GF-D8 (cell line): ENCODE measurements around the gene MTERF2.

Source experiments
- DNase-seq: peaks from one replicate; lab custom pipeline; 2025; lab: John Stamatoyannopoulos, UW

Gene MTERF2

GRCh38 chr12:106994579-106995220, 7.8 kb upstream of the MTERF2 start:
- DNase-seq, result no peak

DNA sequence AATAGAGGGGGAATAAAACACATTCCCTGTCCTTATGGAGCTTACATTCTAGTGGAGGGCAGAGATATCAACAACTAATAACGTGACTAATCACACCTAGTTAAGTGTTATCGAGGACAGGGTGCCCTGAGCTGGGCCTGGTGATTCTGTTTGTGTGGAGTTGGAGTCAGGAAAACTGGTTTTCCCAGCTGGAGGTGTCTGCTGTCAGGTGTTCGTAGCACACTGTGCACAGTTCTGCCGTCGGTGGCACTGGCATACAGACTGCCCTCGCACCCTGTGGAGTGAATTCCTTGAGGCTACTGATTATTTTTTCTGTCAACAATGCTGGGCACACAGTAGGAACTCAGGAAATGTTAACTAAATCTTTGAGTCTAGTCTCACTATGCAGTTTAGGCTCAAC, 900 bp upstream of the MTERF2 start:
- DNase-seq, result no peak

- DNase-seq, result no peak
Measured at GRCh38 chr12:106986135-106986534, 811 bp downstream of the MTERF2 start.

DNA sequence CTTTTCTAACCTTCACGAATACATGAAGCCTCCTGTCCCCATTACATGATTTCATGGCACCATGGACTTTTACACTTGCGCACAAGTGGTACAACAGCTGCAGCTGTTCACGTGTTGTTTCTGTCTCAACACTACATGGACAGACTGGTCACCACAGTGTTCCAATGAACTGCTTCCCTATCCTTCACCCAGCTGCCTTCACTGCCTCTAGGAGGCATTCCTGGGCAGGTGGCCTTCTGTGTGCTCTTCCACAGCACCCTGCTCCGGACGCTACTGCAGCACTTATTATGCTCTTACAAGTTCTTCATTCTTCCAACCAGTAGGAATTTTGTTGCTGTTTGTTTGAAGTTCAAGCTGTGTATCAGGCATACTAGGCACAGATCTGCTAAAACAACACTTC, 1.5 kb downstream of the MTERF2 start:
- DNase-seq, result no peak

DNA sequence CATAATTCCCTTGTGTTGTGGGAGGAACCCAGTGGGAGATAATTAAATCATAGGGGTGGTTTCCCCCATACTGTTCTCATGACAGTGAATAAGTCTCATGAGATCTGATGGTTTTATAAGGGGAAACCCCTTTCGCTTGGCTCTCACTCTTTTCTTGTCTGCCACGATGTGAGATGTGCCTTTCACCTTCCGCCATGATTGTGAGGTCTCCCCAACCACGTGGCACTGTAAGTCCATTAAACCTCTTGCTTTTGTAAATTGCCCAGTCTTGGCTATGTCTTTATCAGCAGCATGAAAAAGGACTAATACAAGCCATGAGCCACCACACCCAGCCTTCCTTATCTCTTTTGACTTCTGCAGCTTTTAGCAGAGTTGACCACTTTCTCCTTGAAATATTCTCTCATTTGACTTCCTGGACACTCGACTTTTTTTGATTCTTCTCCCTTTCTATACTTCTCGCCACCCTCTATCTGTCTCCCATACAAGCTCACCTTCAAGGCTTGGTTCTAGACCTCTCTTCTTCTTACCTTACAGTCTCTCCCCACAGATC, 2.3 kb downstream of the MTERF2 start:
- DNase-seq, result no peak

GRCh38 chr12:106982229-106982628, 4.7 kb downstream of the MTERF2 start:
- DNase-seq, result no peak

GRCh38 chr12:106981788-106982187, 5.2 kb downstream of the MTERF2 start:
- DNase-seq, result no peak

DNA sequence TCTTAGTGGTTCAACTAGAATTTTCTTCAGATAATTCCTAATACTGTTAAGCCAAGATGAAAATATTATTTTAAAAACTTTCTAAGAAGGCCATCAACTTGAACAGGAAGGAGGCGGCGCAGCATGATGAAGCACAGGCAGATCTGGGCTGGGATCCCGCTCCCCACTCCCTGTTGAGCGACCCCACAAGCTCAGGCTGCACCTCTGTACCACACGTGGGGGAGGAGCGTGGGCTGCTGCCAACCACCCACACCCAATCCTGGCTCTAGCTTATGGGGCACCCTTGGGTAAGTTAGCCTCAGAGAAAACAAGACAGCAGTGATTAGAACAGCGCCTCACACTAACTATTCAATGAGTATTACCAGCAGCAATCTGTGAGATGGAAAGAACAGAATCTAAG, 6.0 kb downstream of the MTERF2 start:
- no peak for DNase-seq

- no peak for DNase-seq
Measured at GRCh38 chr12:106978035-106978800, 8.7 kb downstream of the MTERF2 start.

DNA sequence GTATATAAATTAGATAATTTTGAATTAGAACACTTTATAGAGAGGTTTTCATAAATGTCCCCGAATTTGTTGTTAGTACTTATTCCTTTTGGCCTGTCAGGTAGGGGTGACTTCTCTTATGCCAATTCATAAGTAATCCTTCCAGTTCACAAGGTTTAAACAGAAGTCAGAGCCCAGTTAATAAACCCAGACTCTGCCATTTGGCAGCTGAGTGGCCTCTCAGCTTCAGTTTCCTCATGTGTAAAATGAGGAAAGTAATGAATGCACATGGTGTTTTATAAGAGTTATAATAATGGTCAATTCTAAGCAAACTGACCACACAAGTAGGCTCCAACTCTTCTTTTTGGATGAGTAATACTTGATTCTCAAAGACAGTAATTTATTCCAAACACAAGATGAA, 10.3 kb downstream of the MTERF2 start:
- DNase-seq, result no peak

DNA sequence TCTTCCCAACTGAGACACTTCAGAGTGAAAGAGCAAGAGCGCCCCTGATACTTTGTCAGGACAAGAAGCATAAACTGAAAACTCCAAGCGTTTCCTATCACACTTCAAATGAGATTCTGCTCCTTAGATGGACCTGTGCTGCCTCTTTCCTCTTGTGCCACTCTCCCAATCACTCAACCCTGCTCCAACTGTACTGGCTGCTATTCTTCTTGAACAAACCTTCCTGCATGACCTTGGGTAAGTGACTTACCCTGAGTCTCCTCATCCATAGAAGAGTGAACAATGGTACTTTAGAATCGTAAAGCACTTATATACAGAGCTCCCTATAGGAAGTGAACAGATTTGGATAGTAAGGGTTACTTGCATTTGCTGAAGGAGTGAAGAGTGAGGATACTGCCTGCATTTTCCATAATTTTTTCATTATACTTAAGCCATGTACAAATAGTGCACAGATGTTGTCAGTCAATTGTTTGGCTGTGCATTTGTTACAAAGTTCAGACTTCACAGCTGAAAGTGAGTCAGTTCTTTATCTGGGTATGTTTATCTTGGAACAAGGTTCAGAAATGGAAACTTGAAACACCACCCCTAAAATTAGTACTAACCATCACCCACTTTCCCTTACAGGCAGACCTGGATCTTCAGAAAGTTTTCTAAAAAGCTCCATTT, 10.8 kb downstream of the MTERF2 start:
- no peak for DNase-seq

DNA sequence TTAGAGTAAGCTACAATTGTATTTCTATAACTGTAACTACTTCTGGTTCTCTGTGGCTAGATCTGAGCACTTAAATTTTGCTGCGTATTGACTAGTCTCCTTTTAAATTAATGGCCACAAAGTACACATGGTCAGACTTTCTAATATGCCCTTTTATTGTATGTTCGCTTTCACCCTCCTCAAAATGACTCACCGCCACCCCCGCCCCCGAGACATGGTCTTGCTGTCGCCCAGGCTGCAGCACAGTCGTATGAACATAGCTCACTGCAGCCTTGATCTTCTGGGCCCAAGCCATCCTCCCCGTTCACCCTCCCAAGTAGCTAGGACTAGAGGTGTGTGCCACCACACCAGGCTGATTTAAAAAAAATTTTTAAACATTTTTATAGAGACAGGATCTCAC, 11.8 kb downstream of the MTERF2 start:
- no peak for DNase-seq

- no peak for DNase-seq
Measured at GRCh38 chr12:106974511-106974910, 12.4 kb downstream of the MTERF2 start.

GRCh38 chr12:106973545-106973944, 13.4 kb downstream of the MTERF2 start:
- DNase-seq, result no peak

DNA sequence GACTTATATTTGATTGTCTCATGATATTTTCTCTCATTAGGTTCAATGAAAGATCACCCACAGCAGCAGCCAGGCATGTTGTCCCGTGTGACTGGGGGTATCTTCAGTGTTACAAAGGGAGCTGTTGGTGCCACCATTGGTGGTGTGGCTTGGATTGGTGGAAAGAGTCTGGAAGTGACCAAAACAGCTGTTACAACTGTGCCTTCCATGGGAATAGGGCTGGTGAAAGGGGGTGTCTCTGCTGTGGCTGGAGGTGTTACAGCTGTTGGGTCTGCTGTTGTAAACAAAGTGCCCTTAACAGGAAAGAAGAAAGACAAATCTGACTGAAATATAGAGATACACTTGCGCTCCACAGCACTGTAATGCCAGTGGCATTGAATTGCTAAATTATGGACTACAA, 15.9 kb downstream of the MTERF2 start:
- no peak for DNase-seq

- DNase-seq, result no peak
Measured at GRCh38 chr12:106964526-106964925, 22.4 kb downstream of the MTERF2 start.

GRCh38 chr12:106962286-106962685, 24.7 kb downstream of the MTERF2 start:
- DNase-seq, result no peak

DNA sequence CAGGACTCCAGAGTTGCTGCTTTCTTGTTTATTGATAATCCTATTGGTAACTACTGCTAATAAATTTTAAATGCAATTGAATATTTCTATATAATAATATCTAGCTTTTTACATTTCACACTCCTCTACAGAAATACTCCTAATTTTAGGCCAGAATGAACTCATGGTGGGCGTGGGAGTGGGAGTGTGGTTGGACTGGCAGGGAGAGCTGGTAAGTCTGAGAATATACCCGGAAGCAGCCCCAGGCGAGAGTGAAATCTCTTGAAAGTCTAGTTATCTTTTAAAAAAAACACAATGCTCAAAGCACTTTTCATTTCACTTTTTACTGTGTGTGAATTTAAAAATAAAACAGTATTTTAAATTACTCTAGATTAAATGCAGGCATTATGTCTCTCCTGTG, 26.5 kb downstream of the MTERF2 start:
- no peak for DNase-seq

- no peak for DNase-seq
Measured at GRCh38 chr12:106957583-106957982, 29.4 kb downstream of the MTERF2 start.

DNA sequence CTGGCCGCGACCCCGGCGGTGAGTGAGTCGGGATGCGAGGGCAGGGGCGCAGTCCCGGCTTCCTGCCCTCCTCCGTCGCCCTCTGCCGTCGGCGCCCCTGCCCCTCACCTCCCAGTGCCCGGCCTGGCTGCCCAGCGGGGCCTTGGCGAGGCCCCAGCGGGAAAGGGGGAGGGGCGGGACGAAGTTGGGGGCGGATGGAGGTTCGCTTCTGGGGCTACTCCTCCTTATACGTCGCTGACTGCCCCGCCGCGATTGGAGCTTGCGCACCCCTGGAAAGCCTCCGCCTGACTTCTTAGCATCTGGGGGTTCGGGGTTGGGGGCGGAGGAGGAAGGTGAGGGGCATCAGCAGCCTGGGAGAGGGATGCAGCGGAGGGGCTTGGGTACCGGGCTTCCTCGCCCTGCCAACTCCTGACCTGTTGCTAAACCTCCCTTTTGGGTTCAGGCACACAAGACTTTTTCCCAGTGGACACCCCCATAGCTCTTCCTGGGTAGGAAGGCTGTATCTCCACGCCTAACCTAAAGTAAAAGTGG, 30.8 kb downstream of the MTERF2 start:
- no peak for DNase-seq

GRCh38 chr12:106955377-106956047, 31.4 kb downstream of the MTERF2 start, which contains the start of gene TMEM263:
TMEM263 (plus strand) TSS chr12:106955907; CDS start chr12:106967117, 11,210 bp downstream.
- peak; percentile 77 for DNase-seq
